NK-92 (cell line): ENCODE results near the gene ZDHHC19.
"Not testable (repeated sequence)": the region's sequence is repeated elsewhere in the genome, so short reads cannot be mapped to it uniquely, and the experiment has no call there.

Source experiments
- DNase-seq: peaks from one replicate; lab custom pipeline; 2025; ENCODE audit not compliant: unreplicated experiment; lab: John Stamatoyannopoulos, UW

Gene ZDHHC19

GRCh38 chr3:196225763-196226364, 14.7 kb upstream of the ZDHHC19 start:
- no peak for DNase-seq

GRCh38 chr3:196225086-196225485, 13.9 kb upstream of the ZDHHC19 start:
- DNase-seq, result no peak

- DNase-seq, result no peak
Measured at GRCh38 chr3:196222876-196223595, 11.8 kb upstream of the ZDHHC19 start.

GRCh38 chr3:196220991-196221390, 9.8 kb upstream of the ZDHHC19 start:
- DNase-seq, result no peak

- DNase-seq, result no peak
Measured at GRCh38 chr3:196220587-196220986, 9.4 kb upstream of the ZDHHC19 start.

- no peak for DNase-seq
Measured at GRCh38 chr3:196219970-196220311, 8.7 kb upstream of the ZDHHC19 start.

GRCh38 chr3:196219194-196219969, 8.2 kb upstream of the ZDHHC19 start:
- DNase-seq, result no peak

GRCh38 chr3:196218155-196218712, 7.0 kb upstream of the ZDHHC19 start:
- DNase-seq, result no peak

- no peak for DNase-seq
Measured at GRCh38 chr3:196217307-196218154, 6.3 kb upstream of the ZDHHC19 start.

GRCh38 chr3:196216681-196217211, 5.5 kb upstream of the ZDHHC19 start:
- DNase-seq, result no peak

GRCh38 chr3:196216089-196216564, 4.9 kb upstream of the ZDHHC19 start, which contains the start of gene SLC51A:
Gene SLC51A, plus strand, starts transcription at chr3:196216534. Its CDS starts 179 bp downstream, at chr3:196216713.
- DNase-seq, result no peak

- DNase-seq, result no peak
Measured at GRCh38 chr3:196215493-196216020, 4.4 kb upstream of the ZDHHC19 start.

GRCh38 chr3:196214783-196215441, 3.7 kb upstream of the ZDHHC19 start:
- no peak for DNase-seq

GRCh38 chr3:196209944-196210672, 1.1 kb downstream of the ZDHHC19 start:
- DNase-seq, result not testable (repeated sequence)

- no peak for DNase-seq
Measured at GRCh38 chr3:196208942-196209695, 2.1 kb downstream of the ZDHHC19 start.

- DNase-seq, result no peak
Measured at GRCh38 chr3:196207833-196208607, 3.2 kb downstream of the ZDHHC19 start.

- no peak for DNase-seq
Measured at GRCh38 chr3:196207159-196207832, 3.9 kb downstream of the ZDHHC19 start.
